ENCODE data around the gene GPR143. TPM values are rescaled to one million over a fixed set of nuclear protein-coding genes. Genes with fewer than 3 reads are reported as not detected.
A peak's percentile ranks its signal among the peaks of the same experiment; 100 is the strongest.
"Not testable (repeated sequence)": the region's sequence is repeated elsewhere in the genome, so short reads cannot be mapped to it uniquely, and the experiment has no call there.

The GPR143 gene
- total RNA-seq (2014; rRNA removed), result 0.17 TPM in 1 of 2 replicates, not detected in the other
- not detected for polyA plus RNA-seq (2012)

GRCh38 chrX:9765737-9766097 lies at the start of gene GPR143:
TSS of gene GPR143 (minus strand) at chrX:9765847. CDS start at chrX:9765817, 30 bp downstream.
- DNase-seq (ENCODE audit: low read depth), result no peak

DNA sequence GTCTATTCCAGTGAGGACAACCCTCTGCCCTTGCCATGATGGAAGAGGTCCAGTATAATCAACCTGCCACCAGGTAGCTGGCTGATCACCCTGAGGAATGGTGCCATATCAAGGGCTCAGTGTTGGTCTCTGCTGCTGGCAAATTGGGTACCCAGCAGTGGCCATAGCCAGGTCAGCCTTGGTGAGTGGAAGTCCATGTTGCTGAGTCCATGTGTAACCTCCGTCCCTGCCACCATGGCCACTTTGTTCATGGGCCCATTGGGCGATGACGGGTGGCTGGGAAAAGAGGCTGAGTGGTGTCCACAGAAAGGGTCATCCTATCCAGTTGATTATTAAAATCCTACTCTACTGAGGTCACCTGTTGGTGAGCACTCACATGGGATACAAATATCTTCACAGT lies 45.4 kb upstream of the GPR143 start:
- not testable (repeated sequence) for DNase-seq (ENCODE audit: low read depth)

DNA sequence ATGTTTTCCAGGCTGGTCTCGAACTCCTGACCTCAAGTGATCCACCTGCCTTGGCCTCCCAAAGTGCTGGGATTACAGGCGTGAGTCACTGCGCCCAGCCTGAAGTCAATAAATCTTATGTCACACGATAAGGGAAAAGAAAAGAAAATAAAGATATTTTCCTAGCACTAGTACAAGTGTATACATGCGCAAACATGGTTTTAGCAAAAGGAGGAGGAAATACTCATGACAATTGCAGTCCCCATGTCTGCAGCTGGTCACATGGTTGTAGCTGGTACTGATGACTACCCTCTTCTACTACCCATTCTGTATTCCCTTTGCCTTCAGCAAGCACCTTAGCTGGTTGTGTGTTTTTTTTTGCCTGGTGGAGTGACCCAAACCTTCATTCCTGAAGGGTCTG lies 44.2 kb upstream of the GPR143 start:
- not testable (repeated sequence) for DNase-seq (ENCODE audit: low read depth)

- DNase-seq (ENCODE audit: low read depth), result no peak
Observed at GRCh38 chrX:9807355-9808182, 41.9 kb upstream of the GPR143 start.

- no peak for DNase-seq (ENCODE audit: low read depth)
Observed at GRCh38 chrX:9805956-9806355, 40.3 kb upstream of the GPR143 start.

GRCh38 chrX:9804444-9804843 lies 38.8 kb upstream of the GPR143 start:
- DNase-seq (ENCODE audit: low read depth), result no peak

DNA sequence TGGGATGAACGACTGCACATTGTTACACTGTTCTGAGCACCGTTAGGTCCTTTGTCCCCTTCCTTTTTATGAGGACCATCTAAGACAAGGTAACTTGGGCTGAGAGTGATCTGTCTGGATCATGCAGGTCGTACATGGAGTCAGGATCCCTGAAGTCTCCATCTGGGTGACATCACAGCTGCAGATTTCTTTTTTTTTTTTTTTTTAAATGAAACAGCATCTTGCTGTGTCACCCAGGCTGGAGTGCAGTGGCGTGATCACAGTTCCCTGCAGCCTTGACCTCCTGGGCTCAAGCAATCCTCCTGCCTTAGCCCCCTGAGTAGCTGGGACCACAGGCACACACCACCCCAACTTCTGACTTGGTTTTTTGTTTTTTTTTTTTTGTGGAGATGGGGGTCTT lies 37.1 kb upstream of the GPR143 start:
- no peak for DNase-seq (ENCODE audit: low read depth)

- DNase-seq (ENCODE audit: low read depth), result no peak
Observed at GRCh38 chrX:9797384-9798360, 32.0 kb upstream of the GPR143 start.

- DNase-seq (ENCODE audit: low read depth), result no peak
Observed at GRCh38 chrX:9794495-9794894, 28.8 kb upstream of the GPR143 start.

- no peak for DNase-seq (ENCODE audit: low read depth)
Observed at GRCh38 chrX:9790866-9791265, 25.2 kb upstream of the GPR143 start.

- DNase-seq (ENCODE audit: low read depth), result no peak
Observed at GRCh38 chrX:9789555-9789954, 23.9 kb upstream of the GPR143 start.

DNA sequence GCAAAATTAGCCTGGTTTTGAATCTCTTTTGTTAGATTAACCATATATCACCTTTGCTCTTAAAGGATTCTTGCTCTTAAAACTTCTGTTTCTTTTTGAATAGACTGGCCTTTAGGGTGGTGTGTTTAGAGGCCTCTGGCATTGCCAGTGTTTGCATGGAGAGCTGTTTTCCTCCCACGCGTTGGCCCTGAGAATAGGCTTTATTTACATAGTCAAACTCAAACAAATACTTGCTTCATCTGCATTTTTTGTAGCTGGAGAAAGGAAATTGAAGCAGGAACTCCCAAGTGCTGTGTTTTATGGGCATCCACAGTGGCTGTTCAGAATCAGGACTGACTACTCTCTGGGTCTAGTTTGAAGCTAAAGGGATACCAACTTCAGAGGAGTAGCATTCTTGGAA lies 23.3 kb upstream of the GPR143 start:
- no peak for DNase-seq (ENCODE audit: low read depth)

DNA sequence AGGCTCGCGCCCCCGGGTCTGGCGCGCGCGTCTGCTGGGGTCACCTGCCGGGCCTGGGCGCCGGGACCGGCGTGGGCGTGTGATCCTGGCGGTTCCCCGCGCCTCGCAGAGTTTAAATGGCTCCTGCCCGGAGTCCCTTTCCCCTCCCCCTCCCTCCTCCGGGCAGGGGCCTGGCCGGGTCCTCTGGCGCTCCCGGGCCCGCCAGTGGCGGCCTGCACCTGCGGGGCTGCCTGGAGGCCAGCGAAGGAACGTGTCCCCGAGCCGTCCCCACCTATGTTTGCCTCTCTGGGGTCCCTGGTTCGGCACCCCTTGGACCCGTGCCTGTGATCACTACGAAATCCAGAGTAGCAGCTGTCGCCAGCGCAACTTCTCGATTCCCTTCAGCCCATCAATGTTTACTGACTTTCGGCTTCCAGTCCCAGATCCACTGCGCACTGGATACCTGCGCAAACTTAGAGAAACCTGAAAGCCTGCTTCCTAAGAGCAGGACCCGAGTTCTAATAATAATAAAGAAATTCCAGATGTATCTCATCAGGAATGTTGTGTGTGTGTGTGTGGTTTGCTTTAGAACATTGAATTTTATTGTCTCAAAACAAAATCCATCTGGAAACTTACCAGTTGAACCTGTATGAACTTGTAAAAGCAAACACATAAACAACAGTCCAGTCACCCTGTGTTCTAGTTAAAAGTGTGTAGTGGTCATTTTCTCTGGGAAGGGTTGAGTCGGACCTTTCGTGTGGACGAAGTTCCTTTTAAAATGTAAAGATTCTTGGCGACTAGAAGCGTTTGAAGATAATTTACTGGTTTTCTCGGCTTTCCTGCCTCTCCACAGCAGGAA lies 21.4 kb upstream of the GPR143 start:
- no peak for DNase-seq (ENCODE audit: low read depth)

GRCh38 chrX:9785944-9786797 lies 20.5 kb upstream of the GPR143 start, which contains the start of gene SHROOM2:
TSS of gene SHROOM2 (plus strand) at chrX:9786429. CDS start at chrX:9786546, 117 bp downstream.
- DNase-seq (ENCODE audit: low read depth), result no peak

DNA sequence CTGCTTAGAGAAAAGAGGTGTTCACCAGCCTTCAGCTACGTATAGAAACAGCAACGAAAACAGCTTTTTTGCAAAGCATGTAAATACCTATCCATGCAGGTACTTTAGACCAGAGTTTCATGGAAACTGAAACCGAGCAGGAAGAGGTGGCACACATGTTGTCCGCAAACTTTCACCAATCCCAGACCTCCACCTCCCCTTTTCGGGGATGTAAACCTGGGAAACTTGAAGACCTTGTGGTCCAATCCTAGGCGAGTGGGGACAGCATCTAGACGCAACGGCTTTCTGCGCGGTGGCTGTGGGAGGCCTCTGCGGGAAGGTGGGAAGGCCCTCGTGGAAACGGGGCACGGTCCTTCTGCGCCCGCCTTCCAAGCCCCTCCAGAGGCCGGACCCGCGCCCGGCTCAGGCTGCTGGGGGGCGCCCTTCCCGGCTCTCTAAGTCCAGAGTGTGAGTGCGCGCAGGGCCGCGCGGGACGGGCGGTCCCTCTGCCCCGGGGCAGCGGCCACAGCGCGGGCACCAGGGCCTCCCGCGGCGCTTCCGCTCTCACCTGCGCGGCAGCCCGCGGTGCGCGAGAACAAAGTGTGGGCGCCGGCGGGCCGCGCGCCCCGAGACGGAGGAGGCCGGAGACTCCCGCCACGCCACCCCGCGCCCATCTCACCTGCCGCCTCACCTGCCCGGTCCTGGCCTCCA lies 19.8 kb upstream of the GPR143 start:
- DNase-seq (ENCODE audit: low read depth), result no peak

DNA sequence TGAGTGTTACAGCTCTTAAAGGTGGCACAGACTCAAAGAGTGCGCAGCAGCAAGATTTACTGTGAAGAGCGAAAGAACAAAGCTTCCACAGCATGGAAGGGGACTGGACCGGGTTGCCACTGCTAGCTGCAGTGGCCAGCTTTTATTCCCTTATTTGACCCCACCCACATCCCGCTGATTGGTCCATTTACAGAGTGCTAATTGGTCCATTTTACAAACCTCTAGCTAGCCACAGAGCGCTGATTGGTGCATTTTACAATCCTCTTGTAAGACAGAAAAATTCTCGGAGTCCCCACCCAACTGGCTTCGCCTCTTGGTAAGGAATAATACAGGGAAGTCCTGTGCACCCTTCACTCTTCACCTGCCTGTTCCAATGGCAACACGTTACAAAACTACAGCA lies 18.7 kb upstream of the GPR143 start:
- no peak for DNase-seq (ENCODE audit: low read depth)

DNA sequence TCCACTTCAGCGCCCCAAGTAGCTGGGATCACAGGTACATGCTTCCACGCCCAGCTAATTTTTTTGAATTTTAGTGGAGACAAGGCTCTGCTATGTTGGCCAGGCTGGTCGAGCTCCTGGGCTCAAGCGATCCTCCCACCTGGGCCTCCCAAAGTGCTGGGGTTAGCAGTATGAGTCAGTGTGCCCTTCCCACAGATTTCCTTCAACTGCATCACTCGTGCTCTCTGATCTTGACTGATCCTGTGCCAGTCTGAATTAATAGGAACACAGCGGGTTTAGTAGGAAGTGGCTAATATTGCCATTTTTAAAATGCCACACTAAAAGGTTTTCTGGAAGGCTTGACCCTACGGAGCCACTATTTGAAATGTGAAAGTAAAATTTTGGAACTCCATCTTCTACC lies 16.3 kb upstream of the GPR143 start:
- DNase-seq (ENCODE audit: low read depth), result no peak

- DNase-seq (ENCODE audit: low read depth), result no peak
Observed at GRCh38 chrX:9775930-9776329, 10.3 kb upstream of the GPR143 start.

- no peak for DNase-seq (ENCODE audit: low read depth)
Observed at GRCh38 chrX:9772943-9773342, 7.3 kb upstream of the GPR143 start.

DNA sequence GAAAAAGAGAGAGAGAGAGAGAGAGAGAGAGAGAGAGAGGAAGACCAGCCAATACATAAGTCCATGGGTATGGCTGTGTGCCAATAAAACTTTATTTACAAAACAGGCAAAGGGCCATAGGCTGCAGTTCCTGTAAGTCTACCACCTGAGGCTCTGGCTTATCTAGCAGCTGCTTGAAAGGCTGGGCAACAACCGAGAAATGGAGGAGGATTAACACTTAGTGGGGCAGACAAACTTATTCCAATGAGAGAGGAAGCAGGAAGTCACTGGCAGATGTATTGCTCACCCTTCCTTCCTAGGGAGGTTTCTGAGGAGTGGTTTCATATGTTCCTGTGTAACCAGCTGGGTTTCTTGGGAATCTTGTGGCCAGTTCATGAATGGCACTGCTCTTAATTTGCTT lies 4.7 kb upstream of the GPR143 start:
- peak; percentile 5 for DNase-seq (ENCODE audit: low read depth)

Measured in LHCN-M2 (cell line).